CD4-positive, CD25-positive, alpha-beta regulatory T cell (primary cell): ENCODE data around the gene COTL1. TPM values are rescaled to one million over a fixed set of nuclear protein-coding genes. Genes with fewer than 3 reads are reported as not detected.
"Not testable (repeated sequence)": the region's sequence is repeated elsewhere in the genome, so short reads cannot be mapped to it uniquely, and the experiment has no call there.

ENCODE experiments used
- ATAC-seq, 2 donors: fragments of 150-1000 bp; cut with Tn5 transposase; one replicate each; pipeline ENCODE4 v1.10.0; 2021; ENCODE audit warnings: low read depth in 2 of 2, moderate number of reproducible peaks in 2 of 2, moderate library complexity in 1 of 2
- DNase-seq, 3 donors: peaks; one replicate each; pipeline versions ENCODE4 v3.0.0 to v3.0.0-alpha.2; 2012 to 2022; ENCODE audit warnings: mixed read lengths in 1 of 3
- H3K27ac ChIP-seq: one replicate; pipeline ENCODE4 v1.7.0; 2013; ENCODE audit warnings: mild to moderate bottlenecking, low read length; ENCODE audit not compliant: insufficient read depth, poor library complexity, severe bottlenecking
- H3K27me3 ChIP-seq: one replicate; pipeline ENCODE4 v1.7.0; 2013; ENCODE audit warnings: low read length; ENCODE audit not compliant: control insufficient read depth, insufficient read depth
- H3K36me3 ChIP-seq: one replicate; pipeline ENCODE4 v1.7.0; 2013; ENCODE audit warnings: mild to moderate bottlenecking, low read length, moderate library complexity; ENCODE audit not compliant: control insufficient read depth, insufficient read depth
- H3K4me1 ChIP-seq: 2 replicates; pipeline ENCODE4 v1.7.0; 2013; ENCODE audit warnings: mild to moderate bottlenecking, low read length; ENCODE audit not compliant: insufficient read depth, control insufficient read depth, poor library complexity, severe bottlenecking
- H3K4me3 ChIP-seq: one replicate; pipeline ENCODE4 v1.7.0; 2013; ENCODE audit warnings: low read depth, mild to moderate bottlenecking, low read length, moderate library complexity
- H3K9me3 ChIP-seq, 2 experiments: 1 replicate in 1 of 2; 2 replicates in 1 of 2; pipeline ENCODE4 v1.7.0; 2013; ENCODE audit warnings: low read length in 2 of 2, mild to moderate bottlenecking in 1 of 2, moderate library complexity in 1 of 2; ENCODE audit not compliant: control insufficient read depth in 2 of 2
- H3K27ac Mint-ChIP-seq, 3 donors: one replicate each; pipeline ENCODE4 v1.8.0; 2020 to 2022; ENCODE audit warnings: mild to moderate bottlenecking in 3 of 3, mixed read lengths in 3 of 3, moderate library complexity in 2 of 3
- H3K27me3 Mint-ChIP-seq: one replicate; pipeline ENCODE4 v1.8.0; 2022; ENCODE audit warnings: mild to moderate bottlenecking, mixed read lengths
- H3K36me3 Mint-ChIP-seq: one replicate; pipeline ENCODE4 v1.8.0; 2020; ENCODE audit warnings: mixed read lengths
- H3K4me1 Mint-ChIP-seq, 4 donors: one replicate each; pipeline ENCODE4 v1.8.0; 2020 to 2022; ENCODE audit warnings: mixed read lengths in 4 of 4, mild to moderate bottlenecking in 1 of 4
- H3K4me3 Mint-ChIP-seq, 4 donors: one replicate each; pipeline ENCODE4 v1.8.0; 2020 to 2022; ENCODE audit warnings: mild to moderate bottlenecking in 4 of 4, mixed read lengths in 4 of 4, moderate library complexity in 3 of 4
- H3K9me3 Mint-ChIP-seq, 7 donors: one replicate each; pipeline ENCODE4 v1.8.0; 2020 to 2022; ENCODE audit warnings: mixed read lengths in 7 of 7, mild to moderate bottlenecking in 3 of 7, moderate library complexity in 2 of 7
- polyA plus RNA-seq, 4 donors: library from polyadenylated mRNA; unstranded; fragments of 300-500 nt; fragmentation: Illumina TruSeq; gene quantifications; one replicate each; pipeline ENCODE4 v1.2.3, GENCODE V29; 2021
- total RNA-seq: library from RNA; stranded (reverse); gene quantifications from one replicate; pipeline ENCODE4 v1.2.3, GENCODE V29; 2022

COTL1 gene
- total and polyA plus RNA-seq, 5 donors from 2014 or later, result 353 to 761 (median 475) TPM

- Histone ChIP-seq H3K9me3 (peaks cover 5 to 6% of the 10 kb centered on the region in 2 experiments), H3K4me3 (no peak overlapping the region), H3K4me1 (no peaks in the 10 kb centered on the region), H3K27me3 (no peaks in the 10 kb centered on the region), H3K27ac (no peak overlapping the region), H3K36me3 (peaks cover 5% of the 10 kb centered on the region)
- DNase-seq, result no peak
- Mint-ChIP-seq H3K27ac (peak overlapping the region in 1 of 3 donors; percentile 26), H3K9me3 (peaks cover 0 to 4% (median 2%) of the 10 kb centered on the region in 7 donors), H3K27me3 (peaks cover 6% of the 10 kb centered on the region), H3K4me3 (no peak overlapping the region), H3K4me1 (peaks cover 0 to 5% (median 2%) of the 10 kb centered on the region in 4 donors), H3K36me3 (peaks cover 9% of the 10 kb centered on the region)
- no peak for ATAC-seq
Measured at GRCh38 chr16:84531671-84532111, 86.2 kb downstream of the COTL1 start.

DNA sequence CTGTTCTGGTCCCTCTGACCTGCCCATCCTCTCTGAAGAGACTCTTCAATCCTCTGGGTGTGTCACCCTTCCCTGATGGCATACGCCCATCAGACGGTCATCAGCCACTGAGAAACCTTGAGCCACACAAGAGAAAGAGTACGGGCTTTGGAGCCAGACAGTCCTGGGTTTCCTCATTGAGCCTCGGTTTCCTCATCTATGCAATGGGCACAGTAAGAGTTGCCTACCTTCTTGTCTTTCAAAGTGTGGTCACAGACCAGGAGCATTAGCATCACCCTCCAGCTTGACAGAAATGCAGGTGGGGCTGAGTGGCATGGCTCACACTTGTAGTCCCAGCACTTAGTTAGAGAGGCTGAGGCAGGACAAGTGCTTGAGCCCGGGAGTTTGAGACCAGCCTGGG is 87.3 kb downstream of the COTL1 start:
- Mint-ChIP-seq H3K4me3 (no peak overlapping the region), H3K36me3 (peaks cover 9% of the 10 kb centered on the region), H3K9me3 (peaks cover 0 to 4% (median 2%) of the 10 kb centered on the region in 7 donors), H3K4me1 (peaks cover 0 to 3% (median 1%) of the 10 kb centered on the region in 4 donors), H3K27me3 (no peaks in the 10 kb centered on the region), H3K27ac (peak overlapping the region in 1 of 3 donors; percentile 59)
- ATAC-seq, result no peak
- peaks cover 5 to 6% of the 10 kb centered on the region in 2 experiments for H3K9me3 ChIP-seq
- H3K36me3 ChIP-seq, result peaks cover 5% of the 10 kb centered on the region
- no peaks in the 10 kb centered on the region for H3K4me1 ChIP-seq
- no peaks in the 10 kb centered on the region for H3K27me3 ChIP-seq
- H3K27ac ChIP-seq, result no peak overlapping the region
- no peak for DNase-seq
- no peak overlapping the region for H3K4me3 ChIP-seq

- no peak for ATAC-seq
- H3K4me1 ChIP-seq, result no peaks in the 10 kb centered on the region
- H3K4me3 ChIP-seq, result no peak overlapping the region
- H3K27ac ChIP-seq, result no peak overlapping the region
- Mint-ChIP-seq H3K36me3 (peaks cover 9% of the 10 kb centered on the region), H3K27ac (peak overlapping the region in 1 of 3 donors; percentile 76), H3K9me3 (peaks cover 0 to 4% (median 2%) of the 10 kb centered on the region in 7 donors), H3K4me1 (peaks cover 0 to 3% (median 0%) of the 10 kb centered on the region in 4 donors), H3K4me3 (no peak overlapping the region), H3K27me3 (no peaks in the 10 kb centered on the region)
- no peaks in the 10 kb centered on the region for H3K27me3 ChIP-seq
- peaks cover 5 to 6% of the 10 kb centered on the region in 2 experiments for H3K9me3 ChIP-seq
- H3K36me3 ChIP-seq, result peaks cover 5% of the 10 kb centered on the region
- DNase-seq, result no peak
Measured at GRCh38 chr16:84529607-84530006, 88.3 kb downstream of the COTL1 start.

DNA sequence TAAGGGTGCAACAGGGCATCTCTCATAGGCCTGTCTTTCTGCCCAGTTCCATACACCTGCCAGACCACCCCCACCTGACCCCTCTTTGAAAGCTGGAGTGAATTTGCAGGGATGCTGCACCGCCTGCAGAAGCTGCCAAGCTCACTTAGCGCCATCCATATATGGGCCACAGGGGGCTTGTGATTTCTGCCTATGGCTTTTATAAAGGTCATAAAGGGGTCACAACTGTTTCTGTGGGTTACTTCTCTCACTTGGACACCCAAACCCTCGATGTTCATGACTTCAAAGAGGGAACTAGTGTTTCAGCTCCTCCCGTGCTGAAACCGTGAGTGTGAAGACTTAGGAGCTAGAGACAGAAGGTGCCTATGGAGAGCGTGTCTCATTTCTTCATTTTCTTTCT is 89.6 kb downstream of the COTL1 start:
- Histone ChIP-seq H3K9me3 (peaks cover 5 to 6% of the 10 kb centered on the region in 2 experiments), H3K4me1 (no peaks in the 10 kb centered on the region), H3K4me3 (no peak overlapping the region), H3K27me3 (no peaks in the 10 kb centered on the region), H3K27ac (no peak overlapping the region), H3K36me3 (peaks cover 5% of the 10 kb centered on the region)
- Mint-ChIP-seq H3K9me3 (peaks cover 0 to 4% (median 2%) of the 10 kb centered on the region in 7 donors), H3K4me3 (no peak overlapping the region), H3K27ac (no peak overlapping the region), H3K27me3 (no peaks in the 10 kb centered on the region), H3K36me3 (peaks cover 9% of the 10 kb centered on the region), H3K4me1 (peaks cover 0 to 3% (median 0%) of the 10 kb centered on the region in 4 donors)
- DNase-seq (no peak), ATAC-seq (no peak)

GRCh38 chr16:84527532-84528269 is 90.2 kb downstream of the COTL1 start:
- Histone ChIP-seq H3K27me3 (no peaks in the 10 kb centered on the region), H3K4me3 (no peak overlapping the region), H3K4me1 (no peaks in the 10 kb centered on the region), H3K36me3 (peaks cover 5% of the 10 kb centered on the region), H3K9me3 (peaks cover 5 to 6% of the 10 kb centered on the region in 2 experiments), H3K27ac (no peak overlapping the region)
- Mint-ChIP-seq H3K36me3 (peaks cover 9% of the 10 kb centered on the region), H3K27me3 (no peaks in the 10 kb centered on the region), H3K4me3 (no peak overlapping the region), H3K9me3 (peaks cover 0 to 4% (median 2%) of the 10 kb centered on the region in 7 donors), H3K27ac (no peak overlapping the region), H3K4me1 (peaks cover 0 to 3% (median 0%) of the 10 kb centered on the region in 4 donors)
- ATAC-seq, result no peak
- no peak for DNase-seq

- H3K27me3 ChIP-seq, result no peaks in the 10 kb centered on the region
- Mint-ChIP-seq H3K4me1 (peaks cover 0 to 3% (median 0%) of the 10 kb centered on the region in 4 donors), H3K9me3 (peaks cover 0 to 4% (median 2%) of the 10 kb centered on the region in 7 donors), H3K36me3 (peaks cover 7% of the 10 kb centered on the region), H3K27me3 (no peaks in the 10 kb centered on the region), H3K4me3 (no peak overlapping the region), H3K27ac (no peak overlapping the region)
- H3K4me1 ChIP-seq, result no peaks in the 10 kb centered on the region
- DNase-seq (no peak), ATAC-seq (no peak)
- H3K36me3 ChIP-seq, result peaks cover 5% of the 10 kb centered on the region
- H3K9me3 ChIP-seq, result peaks cover 5 to 6% of the 10 kb centered on the region in 2 experiments
- H3K27ac ChIP-seq, result no peak overlapping the region
- H3K4me3 ChIP-seq, result no peak overlapping the region
Measured at GRCh38 chr16:84526794-84527531, 90.9 kb downstream of the COTL1 start.

DNA sequence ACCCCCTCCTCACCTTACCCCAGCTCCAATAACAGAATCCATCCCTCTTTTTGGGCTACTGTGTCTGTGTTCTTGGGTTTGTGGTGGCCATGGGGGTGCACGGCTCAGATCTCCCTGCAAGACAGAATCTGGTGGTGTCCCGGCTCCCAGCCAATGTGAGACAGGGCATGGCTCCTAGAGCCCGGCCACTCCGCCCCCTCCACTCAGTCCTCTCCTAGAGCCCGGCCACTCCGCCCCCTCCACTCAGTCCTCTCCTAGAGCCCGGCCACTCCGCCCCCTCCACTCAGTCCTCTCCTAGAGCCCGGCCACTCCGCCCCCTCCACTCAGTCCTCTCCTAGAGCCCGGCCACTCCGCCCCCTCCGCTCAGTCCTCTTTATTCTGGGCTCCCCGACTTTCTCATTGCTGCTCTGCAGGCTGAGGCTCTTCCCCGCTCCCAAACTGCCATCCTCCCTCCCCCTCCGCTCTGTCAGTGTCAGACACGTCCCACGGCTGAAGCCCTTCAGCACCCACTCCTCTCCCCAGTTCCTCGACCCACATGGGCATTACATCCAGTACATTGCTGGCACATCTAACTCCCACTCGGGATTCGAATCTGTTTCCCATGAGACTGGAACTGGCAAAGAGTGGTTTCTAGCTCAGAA is 92.8 kb downstream of the COTL1 start:
- H3K36me3 ChIP-seq, ATAC-seq, H3K9me3 ChIP-seq, H3K36me3 Mint-ChIP-seq, H3K4me1 ChIP-seq, H3K4me3 ChIP-seq, H3K27ac ChIP-seq, DNase-seq, H3K27me3 ChIP-seq, H3K9me3 Mint-ChIP-seq, H3K27me3 Mint-ChIP-seq, H3K4me1 Mint-ChIP-seq, H3K4me3 Mint-ChIP-seq: not testable (repeated sequence)
- peak overlapping the region in 1 of 3 donors; percentile 38 for H3K27ac Mint-ChIP-seq
